Liver (tissue), 9 donors: ENCODE results near the gene NSUN3. TPM values are rescaled to one million over a fixed set of nuclear protein-coding genes. Genes with fewer than 3 reads are reported as not detected.

Source experiments
- DNase-seq: peaks from one replicate; pipeline ENCODE4 v3.0.0-alpha.2; 2017; ENCODE audit warnings: low spot score
- H3K27ac ChIP-seq, 2 donors: one replicate each; pipeline ENCODE4 v1.7.0; 2013; ENCODE audit warnings: inconsistent platforms in 2 of 2, low read length in 2 of 2, control low read depth in 1 of 2, low read depth in 1 of 2, mild to moderate bottlenecking in 1 of 2
- H3K27me3 ChIP-seq, 4 donors: one replicate each; pipeline versions ENCODE4 v1.6.1 to v1.7.0; 2013; ENCODE audit warnings: low read length in 3 of 4, inconsistent platforms in 1 of 4, mild to moderate bottlenecking in 1 of 4, moderate library complexity in 1 of 4; ENCODE audit not compliant: control insufficient read depth in 4 of 4, insufficient read depth in 4 of 4
- H3K36me3 ChIP-seq, 4 donors: one replicate each; pipeline versions ENCODE4 v1.6.1 to v1.7.0; 2013; ENCODE audit warnings: low read length in 3 of 4, mild to moderate bottlenecking in 3 of 4, low read depth in 1 of 4, moderate library complexity in 1 of 4; ENCODE audit not compliant: control insufficient read depth in 4 of 4, insufficient read depth in 3 of 4
- H3K4me1 ChIP-seq, 4 donors: one replicate each; pipeline versions ENCODE4 v1.6.1 to v1.7.0; 2013; ENCODE audit warnings: low read length in 3 of 4, mild to moderate bottlenecking in 3 of 4, moderate library complexity in 1 of 4; ENCODE audit not compliant: control insufficient read depth in 4 of 4, insufficient read depth in 4 of 4
- H3K4me3 ChIP-seq, 3 donors: one replicate each; pipeline versions ENCODE4 v1.6.1 to v1.7.0; 2013; ENCODE audit warnings: low read length in 3 of 3, control low read depth in 1 of 3, low read depth in 1 of 3, mild to moderate bottlenecking in 1 of 3
- H3K9ac ChIP-seq, 2 donors: one replicate each; pipeline ENCODE4 v1.7.0; 2013; ENCODE audit warnings: low read length in 2 of 2, mild to moderate bottlenecking in 2 of 2, moderate library complexity in 2 of 2, control low read depth in 1 of 2, low read depth in 1 of 2
- H3K9me3 ChIP-seq, 4 donors: one replicate each; pipeline versions ENCODE4 v1.6.1 to v1.7.0; 2013; ENCODE audit warnings: low read length in 3 of 4; ENCODE audit not compliant: control insufficient read depth in 4 of 4
- EGR1 ChIP-seq, 2 donors: IDR thresholded peaks; 2 replicates each; pipeline ENCODE4 v1.6.1; 2016 to 2018; ENCODE audit warnings: antibody characterized with exemption in 2 of 2, low read depth in 2 of 2
- FOXA1 ChIP-seq: IDR thresholded peaks from 2 replicates; pipeline ENCODE4 v1.6.1; 2016; ENCODE audit warnings: antibody characterized with exemption
- FOXA2 ChIP-seq: IDR thresholded peaks from 2 replicates; pipeline ENCODE4 v1.6.1; 2016; ENCODE audit warnings: antibody characterized with exemption
- GABPA ChIP-seq, 2 donors: IDR thresholded peaks in 1 of 2; conservative IDR thresholded peaks in 1 of 2; 2 replicates each; pipeline ENCODE4 v1.6.1; 2016; ENCODE audit warnings: antibody characterized with exemption in 2 of 2, mild to moderate bottlenecking in 1 of 2, moderate library complexity in 1 of 2
- JUND ChIP-seq, 2 donors: IDR thresholded peaks; 2 replicates each; pipeline ENCODE4 v1.6.1; 2016; ENCODE audit warnings: antibody characterized with exemption in 2 of 2
- NR2F2 ChIP-seq: IDR thresholded peaks from 2 replicates; pipeline ENCODE4 v1.6.1; 2016; ENCODE audit warnings: antibody characterized with exemption
- RAD21 ChIP-seq, 2 donors: IDR thresholded peaks; 2 replicates each; pipeline ENCODE4 v1.6.1; 2016; ENCODE audit warnings: antibody characterized with exemption in 2 of 2, mild to moderate bottlenecking in 2 of 2
- RXRA ChIP-seq, 2 donors: IDR thresholded peaks; 2 replicates each; pipeline ENCODE4 v1.6.1; 2017 to 2018; ENCODE audit warnings: antibody characterized with exemption in 2 of 2, mild to moderate bottlenecking in 1 of 2
- SP1 ChIP-seq: IDR thresholded peaks from 2 replicates; pipeline ENCODE4 v1.6.1; 2018; ENCODE audit warnings: antibody characterized with exemption, mild to moderate bottlenecking
- TAF1 ChIP-seq: conservative IDR thresholded peaks from 2 replicates; pipeline ENCODE4 v1.6.1; 2016; ENCODE audit warnings: antibody characterized with exemption, mild to moderate bottlenecking
- WGBS: extraction: QIAGEN DNeasy Blood & Tissue Kit; methylation state at CpG from one replicate; pipeline ENCODE4 v1.1.7; 2013; 5-methylcytosine and 5-hydroxymethylcytosine counted together
- polyA plus RNA-seq, 2 donors: library from polyadenylated mRNA; stranded (reverse) in 1 of 2; unstranded in 1 of 2; fragments of 200-250 nt in 1 of 2; fragments of >200 nt in 1 of 2; fragmentation: Nextera tagmentation in 1 of 2; extraction: Ambion mirVana in 1 of 2; gene quantifications; one replicate each; pipeline versions ENCODE4 v1.2.1 to v1.2.3, GENCODE V29; 2013 to 2015
- total RNA-seq, 2 donors: library from RNA; depleted of rRNA; stranded (reverse); fragments of >200 nt; gene quantifications; one replicate each; pipeline ENCODE4 v1.2.3, GENCODE V29; 2014
- TF ChIP-seq, protein P1 (sequence below): fragments of 150-350 bp; IDR thresholded peaks from 2 replicates; pipeline ENCODE4 v1.5.1; 2017; ENCODE audit warnings: improper control_type of control experiment, low read depth, low read length; ENCODE audit not compliant: missing input control
- TF ChIP-seq, protein P2 (sequence below): IDR thresholded peaks from 2 replicates; pipeline ENCODE4 v1.6.1; 2016; ENCODE audit warnings: antibody characterized with exemption
- TF ChIP-seq, protein P3 (sequence below): IDR thresholded peaks from 2 replicates; pipeline ENCODE4 v1.6.1; 2016; ENCODE audit warnings: antibody characterized with exemption, mild to moderate bottlenecking
- TF ChIP-seq, protein P4 (sequence below): IDR thresholded peaks from 2 replicates; pipeline ENCODE4 v1.6.1; 2016; ENCODE audit warnings: antibody characterized with exemption
- donor health status: healthy.
- donor health status: healthy.
- donor health status: healthy.
- donor health status: healthy.
- donor health status: healthy.

The NSUN3 gene
- total and polyA plus RNA-seq, 4 donors: 3.8 to 14.6 (median 8.1) TPM

DNA sequence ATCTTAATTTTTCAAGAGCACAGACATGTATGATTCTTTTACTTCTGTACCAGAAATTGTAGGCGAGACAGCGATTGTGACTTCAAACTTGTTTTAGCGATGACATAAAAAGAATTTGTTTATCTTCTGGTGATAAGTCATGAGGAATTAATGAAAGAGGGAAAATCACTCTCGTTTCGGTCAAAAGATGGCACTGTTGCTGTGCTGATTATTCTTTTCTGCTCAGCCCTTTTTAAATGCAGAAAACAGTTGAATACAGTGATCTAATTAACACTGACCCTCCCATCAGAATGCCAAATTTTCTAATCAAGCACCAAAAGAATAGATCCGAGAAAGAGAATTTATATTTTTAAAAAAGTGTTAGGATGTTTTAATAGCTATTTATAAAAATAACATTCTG lies 52.6 kb downstream of the NSUN3 start:
- TF ChIP-seq FOXA2: no peak
- TF ChIP-seq RXRA (IDR thresholded peaks at IDR 0.05): no peak
- no peak for TF ChIP-seq EGR1 (IDR thresholded peaks at IDR 0.05; ENCODE audit: low read depth in 2 of 2)
- TF ChIP-seq, protein P1, sequence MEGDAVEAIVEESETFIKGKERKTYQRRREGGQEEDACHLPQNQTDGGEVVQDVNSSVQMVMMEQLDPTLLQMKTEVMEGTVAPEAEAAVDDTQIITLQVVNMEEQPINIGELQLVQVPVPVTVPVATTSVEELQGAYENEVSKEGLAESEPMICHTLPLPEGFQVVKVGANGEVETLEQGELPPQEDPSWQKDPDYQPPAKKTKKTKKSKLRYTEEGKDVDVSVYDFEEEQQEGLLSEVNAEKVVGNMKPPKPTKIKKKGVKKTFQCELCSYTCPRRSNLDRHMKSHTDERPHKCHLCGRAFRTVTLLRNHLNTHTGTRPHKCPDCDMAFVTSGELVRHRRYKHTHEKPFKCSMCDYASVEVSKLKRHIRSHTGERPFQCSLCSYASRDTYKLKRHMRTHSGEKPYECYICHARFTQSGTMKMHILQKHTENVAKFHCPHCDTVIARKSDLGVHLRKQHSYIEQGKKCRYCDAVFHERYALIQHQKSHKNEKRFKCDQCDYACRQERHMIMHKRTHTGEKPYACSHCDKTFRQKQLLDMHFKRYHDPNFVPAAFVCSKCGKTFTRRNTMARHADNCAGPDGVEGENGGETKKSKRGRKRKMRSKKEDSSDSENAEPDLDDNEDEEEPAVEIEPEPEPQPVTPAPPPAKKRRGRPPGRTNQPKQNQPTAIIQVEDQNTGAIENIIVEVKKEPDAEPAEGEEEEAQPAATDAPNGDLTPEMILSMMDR: peak; percentile 7
- TF ChIP-seq RAD21 (IDR thresholded peaks at IDR 0.05): peak; percentile 55 to 59
- Histone ChIP-seq H3K27me3 (no peaks in the 10 kb centered on the region), H3K9ac (no peak overlapping the region), H3K4me3 (no peak overlapping the region), H3K9me3 (no peaks in the 10 kb centered on the region), H3K4me1 (no peaks in the 10 kb centered on the region), H3K36me3 (peaks cover 0 to 10% (median 5%) of the 10 kb centered on the region in 4 donors), H3K27ac (no peak overlapping the region)
- DNase-seq: no peak
- WGBS: 70% methylated on average over 6 of the region's 6 CpGs

DNA sequence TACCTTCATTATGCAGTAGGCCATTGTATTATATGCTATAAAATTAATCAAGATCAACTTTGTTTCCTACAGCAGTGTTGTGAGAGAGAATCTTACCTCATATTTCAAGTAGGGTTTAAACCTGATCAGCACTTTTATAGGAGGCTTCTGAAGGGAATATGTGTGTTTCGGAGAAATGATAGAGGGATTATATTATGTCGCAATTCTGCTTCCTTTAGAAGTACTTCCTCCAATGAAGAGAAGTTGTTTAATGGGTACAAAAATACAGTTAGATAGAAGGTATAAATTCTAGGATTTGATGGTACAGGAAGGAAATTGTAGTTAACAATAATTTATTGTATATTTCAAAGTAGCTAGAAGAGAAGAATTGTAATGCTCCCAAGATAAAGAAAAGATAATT lies 54.9 kb downstream of the NSUN3 start:
- H3K9ac ChIP-seq: no peak overlapping the region
- WGBS: 86% methylated on average over 2 of the region's 2 CpGs
- H3K4me1 ChIP-seq: no peaks in the 10 kb centered on the region
- H3K27me3 ChIP-seq: no peaks in the 10 kb centered on the region
- no peak for DNase-seq
- H3K36me3 ChIP-seq: peaks cover 0 to 3% (median 0%) of the 10 kb centered on the region in 4 donors
- H3K9me3 ChIP-seq: no peaks in the 10 kb centered on the region
- no peak overlapping the region for H3K4me3 ChIP-seq
- no peak overlapping the region for H3K27ac ChIP-seq
- no peak for TF ChIP-seq RXRA (IDR thresholded peaks at IDR 0.05)
- TF ChIP-seq, protein P2, sequence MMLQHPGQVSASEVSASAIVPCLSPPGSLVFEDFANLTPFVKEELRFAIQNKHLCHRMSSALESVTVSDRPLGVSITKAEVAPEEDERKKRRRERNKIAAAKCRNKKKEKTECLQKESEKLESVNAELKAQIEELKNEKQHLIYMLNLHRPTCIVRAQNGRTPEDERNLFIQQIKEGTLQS: no peak
- no peak for TF ChIP-seq JUND (IDR thresholded peaks at IDR 0.05)
- TF ChIP-seq EGR1 (IDR thresholded peaks at IDR 0.05; ENCODE audit: low read depth in 2 of 2): no peak
- no peak for TF ChIP-seq SP1
- TF ChIP-seq FOXA2: no peak
- TF ChIP-seq GABPA (IDR thresholded peaks at IDR 0.05 in 1 of 2, conservative IDR thresholded peaks at IDR 0.05 in 1 of 2): no peak
- no peak for TF ChIP-seq RAD21 (IDR thresholded peaks at IDR 0.05)
- TF ChIP-seq, protein P3, sequence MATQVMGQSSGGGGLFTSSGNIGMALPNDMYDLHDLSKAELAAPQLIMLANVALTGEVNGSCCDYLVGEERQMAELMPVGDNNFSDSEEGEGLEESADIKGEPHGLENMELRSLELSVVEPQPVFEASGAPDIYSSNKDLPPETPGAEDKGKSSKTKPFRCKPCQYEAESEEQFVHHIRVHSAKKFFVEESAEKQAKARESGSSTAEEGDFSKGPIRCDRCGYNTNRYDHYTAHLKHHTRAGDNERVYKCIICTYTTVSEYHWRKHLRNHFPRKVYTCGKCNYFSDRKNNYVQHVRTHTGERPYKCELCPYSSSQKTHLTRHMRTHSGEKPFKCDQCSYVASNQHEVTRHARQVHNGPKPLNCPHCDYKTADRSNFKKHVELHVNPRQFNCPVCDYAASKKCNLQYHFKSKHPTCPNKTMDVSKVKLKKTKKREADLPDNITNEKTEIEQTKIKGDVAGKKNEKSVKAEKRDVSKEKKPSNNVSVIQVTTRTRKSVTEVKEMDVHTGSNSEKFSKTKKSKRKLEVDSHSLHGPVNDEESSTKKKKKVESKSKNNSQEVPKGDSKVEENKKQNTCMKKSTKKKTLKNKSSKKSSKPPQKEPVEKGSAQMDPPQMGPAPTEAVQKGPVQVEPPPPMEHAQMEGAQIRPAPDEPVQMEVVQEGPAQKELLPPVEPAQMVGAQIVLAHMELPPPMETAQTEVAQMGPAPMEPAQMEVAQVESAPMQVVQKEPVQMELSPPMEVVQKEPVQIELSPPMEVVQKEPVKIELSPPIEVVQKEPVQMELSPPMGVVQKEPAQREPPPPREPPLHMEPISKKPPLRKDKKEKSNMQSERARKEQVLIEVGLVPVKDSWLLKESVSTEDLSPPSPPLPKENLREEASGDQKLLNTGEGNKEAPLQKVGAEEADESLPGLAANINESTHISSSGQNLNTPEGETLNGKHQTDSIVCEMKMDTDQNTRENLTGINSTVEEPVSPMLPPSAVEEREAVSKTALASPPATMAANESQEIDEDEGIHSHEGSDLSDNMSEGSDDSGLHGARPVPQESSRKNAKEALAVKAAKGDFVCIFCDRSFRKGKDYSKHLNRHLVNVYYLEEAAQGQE: no peak
- TF ChIP-seq, protein P4, sequence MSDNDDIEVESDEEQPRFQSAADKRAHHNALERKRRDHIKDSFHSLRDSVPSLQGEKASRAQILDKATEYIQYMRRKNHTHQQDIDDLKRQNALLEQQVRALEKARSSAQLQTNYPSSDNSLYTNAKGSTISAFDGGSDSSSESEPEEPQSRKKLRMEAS: no peak
- no peak for TF ChIP-seq NR2F2
- TF ChIP-seq TAF1: no peak
- TF ChIP-seq FOXA1: no peak
